ENCODE results near the gene SPC25. TPM values are rescaled to one million over a fixed set of nuclear protein-coding genes. Genes with fewer than 3 reads are reported as not detected.

The SPC25 gene
- total RNA-seq, 1 donor from 2014 or later: 0.79 TPM

GRCh38 chr2:168848225-168848624 lies 42.0 kb downstream of the SPC25 start:
- DNase-seq (ENCODE audit: low read depth in 2 of 2): no peak

GRCh38 chr2:168843253-168843652 lies 47.0 kb downstream of the SPC25 start:
- no peak for DNase-seq (ENCODE audit: low read depth in 2 of 2)

- DNase-seq (ENCODE audit: low read depth in 2 of 2): no peak
Observed at GRCh38 chr2:168841445-168841844, 48.8 kb downstream of the SPC25 start.

GRCh38 chr2:168835969-168836368 lies 54.3 kb downstream of the SPC25 start:
- no peak for DNase-seq (ENCODE audit: low read depth in 2 of 2)

- no peak for DNase-seq (ENCODE audit: low read depth in 2 of 2)
Observed at GRCh38 chr2:168831662-168832061, 58.6 kb downstream of the SPC25 start.

- no peak for DNase-seq (ENCODE audit: low read depth in 2 of 2)
Observed at GRCh38 chr2:168830958-168831357, 59.3 kb downstream of the SPC25 start.

- no peak for DNase-seq (ENCODE audit: low read depth in 2 of 2)
Observed at GRCh38 chr2:168825126-168825525, 65.1 kb downstream of the SPC25 start.

GRCh38 chr2:168821992-168822391 lies 68.2 kb downstream of the SPC25 start:
- DNase-seq (ENCODE audit: low read depth in 2 of 2): no peak

- no peak for DNase-seq (ENCODE audit: low read depth in 2 of 2)
Observed at GRCh38 chr2:168821577-168821976, 68.7 kb downstream of the SPC25 start.

Other genes starting within 250 kb of the SPC25 start
- gene NOSTRIN, start 87.8 kb downstream of the SPC25 start, total RNA-seq: 0.40 and 1.1 TPM in 2 replicates
- gene G6PC2, start 10.9 kb upstream of the SPC25 start, total RNA-seq: not detected in 2 replicates
- gene ABCB11, start 140.9 kb upstream of the SPC25 start, total RNA-seq: under 0.01 TPM in 1 of 2 replicates, not detected in the other
- gene DHRS9, start 179.1 kb upstream of the SPC25 start, total RNA-seq: not detected in 2 replicates

Measured in lung microvascular endothelial cell (primary cell).